AG10803 (cell line): ENCODE measurements around the gene HEBP1.
A peak's percentile ranks its signal among the peaks of the same experiment; 100 is the strongest.
"Not testable (repeated sequence)": the region's sequence is repeated elsewhere in the genome, so short reads cannot be mapped to it uniquely, and the experiment has no call there.

Source experiments
- DNase-seq: peaks from one replicate; pipeline ENCODE4 v3.0.0; 2010; ENCODE audit warnings: low read depth
- H3K4me3 ChIP-seq: 2 replicates; pipeline ENCODE4 v1.5.1; 2011; ENCODE audit warnings: mild to moderate bottlenecking, low read length, control low read depth
- TF ChIP-seq, protein P1 (sequence below): conservative IDR thresholded peaks from 2 replicates; pipeline ENCODE4 v1.5.1; 2011; ENCODE audit warnings: mild to moderate bottlenecking, low read length, control low read depth, inconsistent platforms

Gene HEBP1

DNA sequence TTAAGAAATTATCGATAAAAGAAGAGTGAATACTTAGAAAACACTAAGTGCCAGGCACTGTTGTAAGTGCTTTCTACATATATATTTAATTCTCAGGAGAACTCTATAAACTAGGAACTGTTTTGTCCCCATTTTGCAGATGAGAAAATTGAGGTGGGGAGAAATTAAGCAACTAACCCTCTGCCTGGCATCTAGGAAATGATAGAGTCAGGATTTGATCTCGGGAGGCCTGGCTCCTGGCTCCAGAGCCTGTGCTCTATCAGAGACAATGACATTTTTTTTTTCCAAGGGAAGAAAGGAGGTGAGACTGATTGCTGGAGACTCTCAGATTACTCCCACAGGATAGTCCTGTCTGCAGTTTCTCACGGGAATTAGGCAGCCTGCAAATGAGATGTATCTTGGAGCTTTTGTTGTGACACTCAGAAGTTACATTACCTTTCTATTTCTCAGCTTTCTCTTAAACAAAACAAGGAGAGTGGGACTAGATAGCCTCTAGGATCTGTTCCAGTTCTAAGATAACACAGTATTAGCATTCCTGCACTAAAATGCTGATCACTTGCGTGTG is 42.7 kb upstream of the HEBP1 start:
- H3K4me3 ChIP-seq, result no peak overlapping the region
- TF ChIP-seq, protein P1, sequence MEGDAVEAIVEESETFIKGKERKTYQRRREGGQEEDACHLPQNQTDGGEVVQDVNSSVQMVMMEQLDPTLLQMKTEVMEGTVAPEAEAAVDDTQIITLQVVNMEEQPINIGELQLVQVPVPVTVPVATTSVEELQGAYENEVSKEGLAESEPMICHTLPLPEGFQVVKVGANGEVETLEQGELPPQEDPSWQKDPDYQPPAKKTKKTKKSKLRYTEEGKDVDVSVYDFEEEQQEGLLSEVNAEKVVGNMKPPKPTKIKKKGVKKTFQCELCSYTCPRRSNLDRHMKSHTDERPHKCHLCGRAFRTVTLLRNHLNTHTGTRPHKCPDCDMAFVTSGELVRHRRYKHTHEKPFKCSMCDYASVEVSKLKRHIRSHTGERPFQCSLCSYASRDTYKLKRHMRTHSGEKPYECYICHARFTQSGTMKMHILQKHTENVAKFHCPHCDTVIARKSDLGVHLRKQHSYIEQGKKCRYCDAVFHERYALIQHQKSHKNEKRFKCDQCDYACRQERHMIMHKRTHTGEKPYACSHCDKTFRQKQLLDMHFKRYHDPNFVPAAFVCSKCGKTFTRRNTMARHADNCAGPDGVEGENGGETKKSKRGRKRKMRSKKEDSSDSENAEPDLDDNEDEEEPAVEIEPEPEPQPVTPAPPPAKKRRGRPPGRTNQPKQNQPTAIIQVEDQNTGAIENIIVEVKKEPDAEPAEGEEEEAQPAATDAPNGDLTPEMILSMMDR, result no peak
- no peak for DNase-seq

DNA sequence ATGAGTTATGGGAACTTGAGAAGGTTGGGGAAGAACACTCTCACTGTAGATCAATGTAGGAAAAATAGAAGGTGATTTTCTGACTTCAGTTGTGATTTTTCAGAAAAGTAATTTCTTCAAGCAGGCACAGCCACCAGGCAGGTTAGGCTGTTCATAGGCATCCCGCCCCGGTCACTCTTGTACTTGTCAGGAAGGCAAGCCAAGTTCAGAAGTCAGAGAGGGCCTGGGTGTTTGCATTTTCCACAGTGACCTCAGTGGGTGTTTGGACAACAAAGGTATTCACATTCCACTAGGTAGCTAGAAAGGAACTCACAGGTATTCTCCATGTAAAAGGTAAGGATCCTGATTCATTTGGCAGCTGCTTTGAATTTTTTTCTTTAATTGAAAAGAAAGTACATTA is 41.2 kb upstream of the HEBP1 start:
- TF ChIP-seq, protein P1, result no peak
- no peak overlapping the region for H3K4me3 ChIP-seq
- DNase-seq, result no peak

DNA sequence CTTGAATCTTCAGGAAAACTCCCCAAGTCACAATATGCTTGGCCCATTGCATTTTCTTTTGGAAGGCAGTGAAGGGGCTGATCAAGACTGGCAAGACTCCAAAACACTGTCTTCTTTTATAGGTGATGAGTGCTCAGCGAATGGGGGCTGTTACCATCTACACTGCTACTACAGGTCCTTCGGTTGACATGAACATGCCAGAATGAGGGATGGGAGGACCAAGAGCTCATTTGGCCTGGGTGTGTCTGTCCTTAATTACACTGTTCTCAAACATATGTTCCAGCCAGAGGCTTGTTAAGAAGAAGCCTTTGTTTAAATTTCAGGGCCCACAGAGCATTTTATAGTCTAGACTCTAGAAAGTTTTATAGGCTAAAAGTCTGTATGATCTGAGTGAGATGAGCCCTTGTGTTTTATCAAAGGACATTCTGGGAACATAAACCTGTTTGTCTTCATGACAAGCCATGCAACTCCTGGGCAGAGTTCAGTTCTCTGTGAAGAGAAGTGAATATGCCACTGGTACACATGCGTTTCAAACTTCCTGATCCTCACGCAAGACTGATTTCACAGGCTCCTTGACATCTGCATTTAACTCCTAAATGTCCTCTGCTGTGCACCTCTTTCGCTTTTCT is 39.4 kb upstream of the HEBP1 start:
- no peak overlapping the region for H3K4me3 ChIP-seq
- TF ChIP-seq, protein P1, result no peak
- no peak for DNase-seq

DNA sequence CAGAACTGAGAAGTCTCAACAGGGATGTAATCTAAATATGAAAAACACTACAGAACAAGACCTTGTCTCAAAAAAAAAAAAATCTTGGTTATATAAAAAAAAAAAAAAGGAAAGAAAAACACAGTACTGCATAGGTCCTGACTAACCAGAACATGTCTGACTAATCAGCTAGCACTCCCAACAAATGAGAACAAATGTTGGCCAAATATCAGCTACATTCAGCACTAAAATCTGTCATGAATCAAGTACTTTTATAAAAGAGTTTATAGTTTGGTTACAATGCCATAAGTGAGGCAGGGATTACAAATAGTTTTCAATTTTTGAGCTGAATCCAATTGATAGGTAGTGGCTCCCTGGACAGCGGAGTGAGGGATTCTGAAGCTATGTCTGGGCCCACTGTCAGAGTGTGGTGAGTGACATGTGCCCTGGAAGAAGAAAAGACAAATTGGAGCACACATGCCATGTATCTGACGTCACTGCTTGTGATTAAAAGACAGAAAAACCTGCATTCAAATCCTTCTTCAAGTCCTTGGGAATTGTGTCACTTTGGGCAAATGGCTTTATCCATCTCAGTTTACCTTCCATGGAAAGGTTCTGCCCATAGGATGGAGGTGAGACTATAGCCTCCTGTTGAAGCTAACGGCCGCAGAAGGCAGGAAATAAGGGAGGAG is 38.6 kb upstream of the HEBP1 start:
- DNase-seq, result peak; percentile 88
- TF ChIP-seq, protein P1, result no peak
- H3K4me3 ChIP-seq, result no peak overlapping the region

DNA sequence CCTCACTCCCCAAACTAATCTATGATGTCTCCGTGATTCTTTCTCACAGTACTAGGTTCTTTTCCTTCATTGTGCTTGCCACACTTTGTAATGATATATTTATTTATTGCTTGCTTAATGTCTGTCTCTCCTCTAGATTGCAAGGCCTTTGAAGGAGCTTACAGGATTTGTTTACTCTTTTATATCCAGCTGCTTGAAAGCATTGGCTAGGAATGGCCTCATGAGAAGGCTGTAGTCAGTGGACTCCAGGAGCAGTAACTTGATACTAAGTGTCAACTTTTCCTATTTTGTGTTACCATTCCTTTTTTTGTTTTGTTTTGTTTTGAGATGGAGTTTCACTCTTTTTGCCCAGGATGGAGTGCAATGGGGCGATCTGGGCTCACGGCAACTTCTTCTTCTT is 36.8 kb upstream of the HEBP1 start:
- TF ChIP-seq, protein P1, result no peak
- no peak overlapping the region for H3K4me3 ChIP-seq
- DNase-seq, result no peak

DNA sequence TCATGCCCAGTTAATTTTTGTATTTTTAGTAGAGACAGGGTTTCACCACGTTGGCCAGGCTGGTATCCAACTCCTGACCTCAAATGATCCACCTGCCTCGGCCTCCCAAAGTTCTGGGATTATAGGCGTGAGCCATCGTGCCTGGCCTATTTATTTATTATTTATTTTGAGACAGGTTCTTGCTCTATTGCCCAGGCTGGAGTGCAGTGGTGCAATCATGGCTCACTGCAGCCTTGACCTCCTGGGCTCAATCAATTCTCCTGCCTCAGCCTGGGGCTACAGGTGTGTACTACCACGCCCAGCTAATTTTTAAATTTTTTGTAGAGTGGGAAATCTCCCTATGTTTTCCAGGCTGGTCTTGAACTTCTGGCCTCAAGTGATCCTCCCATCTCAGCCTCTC is 35.3 kb upstream of the HEBP1 start:
- H3K4me3 ChIP-seq, DNase-seq: not testable (repeated sequence)

DNA sequence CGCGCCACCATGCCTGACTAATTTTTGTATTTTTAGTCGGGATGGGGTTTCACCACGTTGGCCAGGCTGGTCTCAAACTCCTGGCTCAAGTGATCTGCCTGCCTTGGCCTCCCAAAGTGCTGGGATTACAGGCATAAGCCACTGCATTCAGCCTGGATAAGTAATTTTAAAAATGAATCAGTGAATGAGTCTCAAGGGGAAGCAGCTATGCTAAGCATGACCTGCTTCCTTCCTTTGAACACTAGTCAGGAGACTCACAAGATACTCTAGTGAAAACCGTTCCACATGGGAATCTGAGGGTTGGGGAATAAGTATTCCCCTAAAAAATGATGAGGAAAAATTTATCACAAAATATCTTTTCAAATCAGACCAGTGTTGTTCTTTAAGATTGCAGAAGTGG is 33.4 kb upstream of the HEBP1 start:
- TF ChIP-seq, protein P1, result no peak
- no peak overlapping the region for H3K4me3 ChIP-seq
- peak; percentile 13 for DNase-seq
